Ramos (cell line): Measurements from ENCODE around the gene ZNF490.
"Not testable (repeated sequence)": the region's sequence is repeated elsewhere in the genome, so short reads cannot be mapped to it uniquely, and the experiment has no call there.

Experiments used
- in situ Hi-C: fragments of 300-500 bp; cut with MboI; formaldehyde crosslinking; loops from one replicate; pipeline ENCODE4 v1.14.3; 2022; ENCODE audit warnings: low sequenced_read_pairs; ENCODE audit not compliant: unreplicated experiment

The ZNF490 gene

DNA sequence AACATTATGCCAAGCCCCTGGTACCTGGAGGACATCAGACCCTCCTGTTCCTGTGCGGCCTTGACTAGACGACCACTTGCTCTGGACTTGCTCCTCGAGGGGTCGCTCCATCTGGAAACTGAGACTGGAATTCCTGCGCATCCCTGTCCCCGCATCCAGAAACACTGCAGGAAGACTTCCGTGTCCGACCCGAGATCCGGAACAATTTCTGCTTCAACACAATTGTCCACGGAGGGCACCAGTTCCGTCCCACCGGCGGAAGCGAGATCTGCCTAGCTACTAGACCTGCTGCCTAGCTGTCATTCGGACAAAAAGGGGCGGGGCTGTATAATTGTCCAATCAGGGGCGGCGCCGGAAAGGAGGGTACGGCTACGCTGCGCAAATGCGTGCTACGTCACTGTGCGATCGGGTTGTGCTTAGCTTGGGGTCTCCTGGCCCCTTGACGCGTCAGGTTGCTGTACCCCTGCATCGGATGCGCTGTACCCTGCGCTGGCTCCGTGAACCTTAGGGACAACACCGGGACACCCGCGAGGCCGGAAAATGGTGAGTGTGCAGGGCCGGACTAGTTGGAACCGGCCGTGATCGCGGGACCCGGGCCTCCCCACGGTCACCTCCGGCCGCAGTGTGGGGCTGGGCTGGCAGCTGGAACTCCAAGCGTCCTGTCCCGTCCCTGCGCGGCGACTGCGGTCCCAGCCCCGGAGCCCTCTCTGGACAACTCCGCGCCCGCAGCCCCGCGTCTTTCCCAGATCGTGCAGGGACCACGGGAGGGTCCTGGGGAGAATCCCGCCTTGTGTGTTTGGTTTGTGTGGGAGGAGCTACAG, at the start of gene ZNF490, which contains the start of gene ZNF791:
Gene ZNF490, minus strand, starts transcription at position 274 of the 821 bp plus-strand sequence. Its CDS starts 133 bp downstream, at position 141.
Gene ZNF791, plus strand, starts transcription at position 381 of the 821 bp plus-strand sequence. Its CDS starts 160 bp downstream, at position 541.
- in situ Hi-C loops, result no loop called here

DNA sequence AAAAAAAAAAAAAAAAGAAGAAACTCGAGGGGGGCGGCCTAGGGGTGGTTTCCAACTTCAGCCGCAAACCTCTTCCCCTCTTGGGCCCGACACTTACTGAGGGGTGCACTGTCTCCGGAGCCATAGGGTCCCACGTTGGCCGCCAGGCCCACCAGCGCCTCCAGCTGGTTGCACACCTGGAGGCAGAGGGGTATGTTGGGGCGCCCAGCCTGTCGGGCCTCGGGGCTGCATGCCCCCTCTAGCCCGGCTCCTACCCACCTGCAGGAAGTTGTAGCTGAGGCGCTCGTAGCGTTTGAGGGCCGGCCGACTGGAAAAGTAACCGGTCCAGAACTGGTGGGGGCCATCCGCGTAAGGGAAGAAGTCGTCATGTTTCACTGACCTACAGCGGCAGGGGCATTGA, 47.4 kb upstream of the ZNF490 start:
- in situ Hi-C loops, result no loop called here

DNA sequence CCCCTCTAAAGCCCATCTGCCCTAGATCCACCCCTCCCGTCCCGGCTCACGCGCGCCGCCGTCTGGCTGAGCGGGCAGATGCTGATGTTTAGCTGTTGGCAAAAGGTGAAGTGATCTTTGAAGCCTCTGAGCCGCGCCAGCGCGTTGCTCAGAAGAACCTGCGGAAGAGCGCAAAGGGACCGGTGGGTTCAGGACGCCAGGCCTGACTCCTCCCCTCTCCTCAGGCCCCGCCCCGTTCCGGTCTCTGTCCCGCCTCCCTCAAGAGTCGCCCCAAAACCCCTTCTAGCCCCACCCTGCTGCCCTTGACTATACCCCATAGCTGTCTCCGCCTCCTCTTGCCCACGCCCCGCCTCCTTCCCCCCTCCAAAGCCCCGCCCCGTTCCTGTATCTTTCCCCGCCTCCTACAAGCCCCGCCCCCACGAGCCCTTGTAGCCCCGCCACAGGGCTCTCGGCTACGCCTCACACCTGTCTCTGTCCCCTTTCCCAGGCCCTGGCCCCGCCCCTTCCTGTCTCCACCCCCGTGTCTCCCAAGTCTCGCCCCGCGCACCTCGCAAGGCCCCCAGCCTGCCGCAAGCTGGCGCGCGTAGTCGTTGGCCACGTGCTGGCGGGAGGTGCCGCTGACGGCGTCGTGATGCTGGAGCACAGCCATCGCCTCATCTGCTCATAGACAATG, 46.4 kb upstream of the ZNF490 start:
- in situ Hi-C loops, result no loop called here

DNA sequence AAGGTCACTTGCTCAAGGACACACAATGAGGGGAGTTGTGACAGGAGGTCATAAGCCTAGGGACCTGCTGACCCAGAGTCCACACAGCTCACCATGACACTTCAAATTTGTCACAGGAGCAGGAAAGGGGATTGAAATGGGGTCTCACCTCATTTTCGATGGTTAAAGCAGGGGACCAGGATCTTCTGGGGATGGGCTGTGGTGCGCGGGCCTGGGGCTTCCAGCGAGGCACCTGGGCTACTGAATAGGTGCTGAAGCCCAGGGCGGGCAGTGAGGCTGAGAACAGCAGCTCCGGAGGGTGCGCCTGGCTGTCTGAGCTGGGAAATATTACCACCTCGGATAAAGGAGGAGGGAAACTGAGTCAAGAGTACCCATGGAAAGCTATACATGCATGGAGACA, 44.9 kb upstream of the ZNF490 start:
- in situ Hi-C loops, result no loop called here

DNA sequence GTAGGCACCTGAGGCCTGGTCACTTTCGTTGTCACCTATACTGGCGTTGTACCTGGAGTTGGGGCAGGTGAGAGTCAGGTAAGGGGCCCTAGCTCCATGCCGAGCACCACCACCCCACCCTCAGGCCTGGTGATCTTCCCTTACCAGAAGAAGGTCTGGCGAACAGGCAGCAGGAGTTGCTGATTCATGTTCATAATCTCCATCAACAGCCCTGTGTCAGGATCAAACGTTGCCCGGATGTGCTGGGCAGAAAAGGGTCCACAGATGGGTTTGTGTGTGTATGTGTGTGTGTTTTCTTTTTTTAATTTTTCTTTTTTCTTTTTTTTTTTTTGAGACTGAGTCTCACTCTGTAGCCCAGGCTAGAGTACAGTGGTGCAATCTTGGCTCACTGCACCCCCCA, 41.6 kb upstream of the ZNF490 start:
- in situ Hi-C loops, result no loop called here

DNA sequence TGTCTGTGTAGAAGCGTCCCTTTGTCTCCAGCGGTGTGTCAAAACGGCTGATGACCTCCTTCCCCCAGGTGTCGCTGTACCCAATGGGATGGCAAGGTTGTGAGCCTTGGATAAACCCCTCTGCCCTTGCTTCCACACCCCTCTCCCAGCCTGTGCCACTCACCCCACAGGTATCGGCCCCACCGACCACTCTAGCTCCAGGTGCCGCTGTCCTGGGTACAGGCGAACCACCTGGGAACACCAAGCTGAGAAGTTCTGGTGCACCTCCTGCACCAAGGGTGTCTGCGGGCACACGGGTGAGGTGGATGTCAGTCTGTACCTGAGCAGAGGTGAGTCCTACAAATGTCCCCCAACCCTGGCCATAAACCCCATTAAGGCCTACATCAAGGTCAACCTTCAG, 39.3 kb upstream of the ZNF490 start:
- in situ Hi-C loops, result no loop called here

DNA sequence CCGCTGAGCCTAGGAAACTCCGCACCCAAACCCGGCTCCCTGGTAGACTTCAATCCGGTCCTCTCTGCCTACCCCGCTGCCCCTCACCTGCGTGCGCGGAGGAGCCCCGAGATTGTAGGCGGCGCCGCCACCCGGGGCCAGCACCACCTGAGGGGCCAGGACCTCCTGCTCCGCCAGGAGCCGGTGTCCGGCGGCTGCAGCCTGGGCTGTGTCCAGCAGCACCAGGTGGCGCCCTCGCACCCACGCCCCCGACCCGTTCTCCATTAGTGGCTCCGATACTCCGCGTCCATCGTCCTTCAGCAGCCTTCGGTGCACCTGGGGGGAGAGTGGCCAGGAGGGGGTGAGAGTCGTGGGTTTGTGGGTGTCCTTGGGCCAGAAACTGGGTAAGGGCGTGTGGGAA, 37.5 kb upstream of the ZNF490 start:
- in situ Hi-C loops, result no loop called here

DNA sequence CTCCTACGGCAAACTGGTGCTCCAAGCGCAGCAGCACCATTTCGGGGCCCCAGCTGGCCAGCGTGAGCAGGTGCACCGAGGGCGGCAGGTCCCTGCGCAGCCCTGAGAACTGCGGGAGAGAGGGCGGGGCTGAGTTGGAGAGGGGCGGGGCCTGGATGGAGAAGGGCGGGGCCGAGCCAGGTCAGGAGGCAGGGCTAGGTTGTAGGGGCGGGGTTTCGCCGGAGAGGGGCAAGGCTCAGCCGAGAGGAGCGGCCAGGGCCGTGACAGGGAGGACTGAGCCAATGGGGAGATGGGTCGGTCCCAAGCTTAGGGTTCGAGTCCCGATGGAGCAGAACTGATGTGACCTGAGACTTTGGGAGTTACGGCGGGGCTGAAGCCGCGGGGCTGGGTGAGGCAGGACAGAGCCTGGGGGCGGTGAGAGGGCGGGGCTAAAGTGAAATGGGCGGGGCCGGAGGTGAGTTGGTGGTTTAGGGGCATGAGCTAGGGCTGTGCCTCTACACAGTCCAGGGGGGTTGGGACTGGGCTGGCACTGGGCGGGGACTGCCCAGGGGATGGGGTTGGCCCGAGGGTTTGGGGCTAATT, 37.0 kb upstream of the ZNF490 start:
- in situ Hi-C loops, result no loop called here

DNA sequence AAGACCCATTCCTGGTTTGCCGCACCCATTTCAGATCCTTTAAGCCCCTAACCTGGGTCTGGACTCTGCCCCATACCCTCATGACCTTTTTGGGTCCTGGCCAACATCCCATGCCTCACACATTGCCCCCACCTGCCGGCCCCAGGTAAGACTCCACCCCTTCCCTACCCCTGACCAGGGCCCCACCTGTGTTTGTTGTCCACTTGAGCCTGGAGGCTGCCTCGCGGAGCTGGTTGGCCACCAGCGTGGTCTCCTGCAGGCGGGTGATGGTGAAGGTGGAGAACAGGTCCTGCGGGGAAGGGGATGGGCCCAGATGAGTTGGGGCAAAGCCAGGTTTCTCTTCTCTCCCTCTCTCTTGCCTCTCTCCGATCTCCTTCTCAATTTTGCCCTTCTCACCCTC, 36.4 kb upstream of the ZNF490 start:
- in situ Hi-C loops, result no loop called here

DNA sequence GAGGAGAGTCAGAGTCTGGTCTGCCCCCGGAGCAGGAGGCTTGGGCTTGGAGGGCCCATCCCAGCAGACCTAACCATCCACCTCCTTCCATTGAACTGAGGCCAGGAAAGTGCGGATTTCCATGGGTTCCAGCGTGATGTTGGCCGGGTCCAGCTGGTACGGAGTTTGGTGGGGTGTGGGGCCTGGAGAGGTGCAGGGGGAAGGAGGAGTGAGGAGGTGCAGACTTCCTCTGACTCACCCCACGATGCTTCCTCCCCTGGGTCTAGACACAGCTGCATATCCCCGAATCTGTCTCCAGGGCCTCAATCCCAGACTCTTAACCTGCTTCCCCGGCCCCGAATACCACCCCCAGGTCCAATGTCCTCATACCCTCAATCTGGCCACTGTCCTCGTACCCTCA, 35.9 kb upstream of the ZNF490 start:
- in situ Hi-C loops, result no loop called here

DNA sequence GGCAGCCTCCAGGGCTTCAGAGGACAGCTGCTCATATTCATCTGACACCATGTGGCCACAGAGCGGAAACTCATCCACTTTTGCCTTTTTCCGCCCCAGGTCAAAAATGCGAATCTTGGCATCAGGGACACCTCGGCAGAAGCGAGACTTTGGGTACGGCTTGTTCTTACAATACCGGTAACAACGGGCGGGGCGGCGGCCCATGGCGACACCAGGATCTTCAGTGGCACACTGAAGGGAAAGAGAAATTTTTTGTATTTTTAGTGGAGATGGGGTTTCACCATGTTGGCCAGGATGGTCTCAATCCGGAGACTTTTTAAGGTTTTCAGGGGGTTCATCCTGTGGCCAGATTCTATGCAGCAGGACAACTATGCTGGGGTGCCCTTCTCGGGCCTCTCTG, 33.1 kb upstream of the ZNF490 start:
- in situ Hi-C loops, result not testable (repeated sequence)

DNA sequence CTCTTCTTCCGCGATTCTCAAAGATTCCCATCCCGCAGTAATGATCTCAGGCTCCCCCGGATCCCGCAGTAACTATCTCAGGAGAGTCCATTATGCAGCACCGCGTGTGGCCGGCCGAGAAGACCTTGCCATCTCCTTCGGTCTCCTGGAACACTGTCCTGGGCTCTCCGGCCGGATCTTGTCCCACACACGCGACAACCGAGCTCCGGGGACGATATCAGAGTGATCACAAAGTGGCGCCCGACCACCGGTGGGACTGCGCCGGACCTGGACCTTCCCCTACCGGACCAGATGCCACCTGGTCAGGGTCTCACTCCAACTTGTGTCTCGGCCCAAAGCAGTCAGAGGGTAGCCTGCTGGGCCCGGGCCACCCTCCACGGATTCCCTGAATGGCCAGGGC, 31.9 kb upstream of the ZNF490 start:
- in situ Hi-C loops, result no loop called here

DNA sequence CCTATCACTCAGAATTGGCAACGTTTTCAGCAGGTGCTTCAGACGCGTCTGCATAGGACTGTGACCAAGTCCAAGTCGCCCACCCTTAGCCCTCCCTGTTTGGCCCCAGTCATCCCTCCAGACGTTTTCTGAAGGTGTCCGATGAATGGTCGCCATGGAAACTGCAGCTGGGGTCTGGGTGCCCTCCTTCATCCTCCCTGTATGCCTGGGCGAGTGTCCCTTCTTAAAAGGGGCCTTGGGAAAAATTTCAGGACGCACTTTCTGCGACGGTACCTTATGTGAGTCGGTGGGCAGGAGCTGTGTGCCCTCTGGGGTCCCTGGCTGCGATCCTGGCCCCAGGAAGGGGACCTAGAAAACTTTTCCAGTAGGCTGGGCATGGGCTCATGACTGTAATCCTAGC, 30.8 kb upstream of the ZNF490 start:
- in situ Hi-C loops, result no loop called here

DNA sequence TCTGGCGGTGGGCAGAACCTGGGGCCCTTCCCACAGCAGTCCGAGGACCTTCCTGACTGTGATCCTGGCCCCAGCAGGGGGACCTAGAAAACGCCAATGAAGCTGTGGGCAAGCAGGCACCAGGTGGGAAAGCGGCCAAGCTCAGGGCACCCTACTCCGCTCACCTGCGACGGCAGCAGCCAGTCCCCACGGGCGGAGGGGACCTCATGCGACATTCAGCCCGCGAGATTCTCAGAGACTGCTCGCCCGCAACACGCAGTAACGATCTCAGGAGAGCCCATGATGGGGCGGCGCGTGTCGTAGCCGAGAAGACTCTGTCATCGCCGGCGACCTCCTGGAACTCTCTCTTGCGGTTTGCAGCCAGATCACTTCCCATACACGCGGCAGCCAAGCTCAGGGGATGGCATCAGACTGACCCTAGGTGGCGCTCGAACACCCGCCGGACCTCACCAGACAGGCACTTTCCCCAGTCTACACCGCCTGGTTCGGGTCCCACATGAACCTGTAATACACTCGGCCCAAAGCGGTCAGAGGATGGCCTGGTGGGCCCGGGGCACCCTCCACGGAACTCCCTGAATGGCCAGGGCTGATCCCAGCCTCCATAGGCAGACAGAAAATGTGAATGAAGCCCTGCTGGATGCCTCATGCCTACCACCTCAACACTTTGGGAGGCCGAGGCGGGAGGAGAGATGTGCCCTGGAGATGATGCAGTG, 29.4 kb upstream of the ZNF490 start:
- in situ Hi-C loops, result no loop called here

DNA sequence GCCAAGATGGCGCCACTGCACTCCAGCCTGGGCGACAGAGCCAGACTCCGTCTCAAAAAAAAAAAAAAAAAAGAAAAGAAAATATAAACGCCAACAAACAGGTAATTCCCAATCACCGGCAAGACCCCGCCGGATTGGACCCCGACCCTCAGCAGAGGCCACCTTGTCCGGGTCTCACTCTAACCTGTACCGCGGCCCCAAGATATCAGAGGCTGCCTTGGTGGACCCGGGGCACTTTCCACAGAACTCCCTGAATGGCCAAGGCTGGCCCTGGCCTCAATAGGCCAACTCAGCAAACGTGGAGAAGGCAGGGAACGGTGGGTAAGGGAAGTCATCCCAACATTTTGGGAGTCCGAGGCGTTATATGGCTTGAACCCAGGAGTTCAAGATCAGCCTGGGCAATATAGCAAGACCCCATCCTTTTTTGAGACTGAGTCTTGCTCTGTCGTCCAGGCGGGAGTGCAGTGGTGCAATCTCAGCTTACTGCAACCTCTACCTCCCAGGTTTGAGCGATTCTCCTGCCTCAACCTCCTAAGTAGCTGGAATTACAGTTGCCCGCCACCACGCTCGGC, 28.1 kb upstream of the ZNF490 start:
- in situ Hi-C loops, result no loop called here

DNA sequence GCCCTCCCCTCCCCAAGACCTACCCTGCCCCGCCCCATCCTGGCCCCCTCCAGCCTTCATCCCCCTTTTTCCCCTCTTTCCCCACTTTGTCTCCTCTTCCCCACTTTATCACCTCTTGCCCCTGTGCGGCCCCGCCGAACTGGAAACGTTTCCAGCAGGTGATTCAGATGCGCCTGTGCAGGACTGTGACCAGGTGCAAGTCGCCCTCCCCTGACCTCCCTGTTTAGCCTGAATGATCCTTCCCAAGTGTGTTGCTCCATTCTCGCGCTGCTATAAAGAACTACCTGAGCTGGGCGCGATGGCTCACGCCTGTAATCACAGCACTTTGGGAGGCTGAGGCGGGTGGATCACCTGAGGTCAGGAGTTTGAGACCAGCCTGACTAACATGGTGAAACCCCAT, 26.0 kb upstream of the ZNF490 start:
- in situ Hi-C loops, result no loop called here

DNA sequence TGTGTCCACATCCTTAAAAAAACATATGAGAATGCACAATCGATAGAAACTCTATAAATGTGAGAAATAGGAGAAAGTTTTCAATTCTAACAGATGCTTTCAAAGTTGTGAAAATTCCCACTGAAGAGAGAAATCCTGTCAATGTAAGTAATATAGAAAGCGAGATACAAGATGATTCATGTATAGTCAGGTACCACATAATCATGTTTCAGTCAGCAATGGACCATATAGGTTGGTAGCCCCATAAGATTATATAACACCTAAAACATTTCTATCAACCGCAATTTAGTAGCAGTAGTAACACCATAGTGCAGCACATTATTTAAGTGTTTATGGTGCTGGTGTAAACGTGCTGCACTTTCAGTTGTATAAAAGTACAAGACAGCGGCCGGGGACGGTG, 18.6 kb upstream of the ZNF490 start:
- in situ Hi-C loops, result no loop called here

DNA sequence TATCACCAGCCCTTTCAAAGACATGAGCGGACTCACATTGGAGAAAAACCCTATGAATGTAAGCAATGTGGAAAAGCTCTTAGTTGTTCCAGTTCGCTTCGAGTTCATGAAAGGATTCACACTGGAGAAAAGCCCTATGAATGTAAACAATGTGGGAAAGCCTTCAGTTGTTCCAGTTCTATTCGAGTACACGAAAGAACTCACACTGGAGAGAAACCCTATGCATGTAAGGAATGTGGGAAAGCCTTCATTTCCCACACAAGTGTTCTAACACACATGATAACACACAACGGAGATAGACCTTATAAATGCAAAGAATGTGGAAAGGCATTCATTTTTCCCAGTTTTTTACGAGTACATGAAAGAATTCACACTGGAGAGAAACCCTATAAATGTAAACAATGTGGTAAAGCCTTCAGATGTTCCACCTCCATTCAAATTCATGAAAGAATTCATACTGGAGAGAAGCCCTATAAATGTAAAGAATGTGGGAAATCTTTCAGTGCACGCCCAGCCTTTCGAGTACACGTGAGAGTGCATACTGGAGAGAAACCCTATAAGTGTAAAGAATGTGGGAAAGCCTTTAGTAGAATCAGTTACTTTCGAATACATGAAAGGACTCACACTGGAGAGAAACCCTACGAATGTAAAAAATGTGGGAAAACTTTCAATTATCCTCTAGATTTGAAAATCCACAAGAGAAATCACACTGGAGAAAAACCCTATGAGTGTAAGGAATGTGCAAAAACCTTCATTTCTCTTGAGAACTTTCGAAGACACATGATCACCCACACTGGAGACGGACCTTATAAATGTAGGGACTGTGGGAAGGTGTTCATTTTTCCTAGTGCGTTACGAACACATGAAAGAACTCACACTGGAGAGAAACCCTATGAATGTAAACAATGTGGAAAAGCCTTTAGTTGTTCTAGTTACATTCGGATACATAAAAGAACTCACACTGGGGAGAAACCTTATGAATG, 17.7 kb upstream of the ZNF490 start:
- in situ Hi-C loops, result no loop called here

DNA sequence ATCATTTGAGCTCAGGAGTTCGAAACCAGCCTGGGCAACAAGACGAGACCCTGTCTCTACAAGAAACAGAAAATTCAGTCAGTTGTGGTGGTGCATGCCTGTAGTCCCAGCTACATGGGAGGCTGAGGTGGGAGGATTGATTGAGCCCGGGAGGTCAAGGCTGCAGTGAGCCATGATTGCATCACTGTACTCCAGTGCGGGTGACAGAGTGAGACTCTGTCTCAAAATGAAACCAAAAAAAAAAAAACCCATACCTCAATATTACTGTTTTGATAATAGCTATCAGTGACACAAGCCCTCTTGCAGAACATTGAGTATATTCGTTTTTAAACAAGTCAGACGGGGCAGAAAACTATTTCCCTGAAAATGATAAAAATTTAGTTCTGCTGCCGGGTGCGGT, 16.3 kb upstream of the ZNF490 start:
- in situ Hi-C loops, result no loop called here
